NCI-H2171 (cell line): ENCODE results near the gene EXOC3L2.
"Not testable (repeated sequence)": the region's sequence is repeated elsewhere in the genome, so short reads cannot be mapped to it uniquely, and the experiment has no call there.

Source experiments
- DNase-seq: peaks from one replicate; lab custom pipeline; 2025; lab: John Stamatoyannopoulos, UW

EXOC3L2 gene

GRCh38 chr19:45245334-45245787 lies at the start of gene EXOC3L2:
EXOC3L2 (minus strand) TSS chr19:45245407; CDS start chr19:45239045, 6,362 bp downstream.
- DNase-seq = no peak

GRCh38 chr19:45294291-45295029 lies 49.3 kb upstream of the EXOC3L2 start:
- no peak for DNase-seq

GRCh38 chr19:45293682-45294081 lies 48.5 kb upstream of the EXOC3L2 start:
- DNase-seq = no peak

- DNase-seq = no peak
Observed at GRCh38 chr19:45291834-45292233, 46.6 kb upstream of the EXOC3L2 start.

- DNase-seq = no peak
Observed at GRCh38 chr19:45290381-45290931, 45.2 kb upstream of the EXOC3L2 start.

GRCh38 chr19:45283443-45284033 lies 38.3 kb upstream of the EXOC3L2 start:
- no peak for DNase-seq

- no peak for DNase-seq
Observed at GRCh38 chr19:45280471-45280961, 35.3 kb upstream of the EXOC3L2 start.

GRCh38 chr19:45279587-45280192 lies 34.5 kb upstream of the EXOC3L2 start:
- DNase-seq = no peak

GRCh38 chr19:45278087-45278486 lies 32.9 kb upstream of the EXOC3L2 start:
- no peak for DNase-seq

GRCh38 chr19:45276284-45276687 lies 31.1 kb upstream of the EXOC3L2 start:
- peak; percentile 96 for DNase-seq

GRCh38 chr19:45275370-45275971 lies 30.3 kb upstream of the EXOC3L2 start:
- peak; percentile 92 for DNase-seq

- no peak for DNase-seq
Observed at GRCh38 chr19:45273521-45273855, 28.3 kb upstream of the EXOC3L2 start.

GRCh38 chr19:45271735-45272108 lies 26.5 kb upstream of the EXOC3L2 start:
- no peak for DNase-seq

GRCh38 chr19:45271098-45271734 lies 26.0 kb upstream of the EXOC3L2 start:
- no peak for DNase-seq

- not testable (repeated sequence) for DNase-seq
Observed at GRCh38 chr19:45269939-45270338, 24.7 kb upstream of the EXOC3L2 start.

- DNase-seq = no peak
Observed at GRCh38 chr19:45267296-45267695, 22.1 kb upstream of the EXOC3L2 start.

- DNase-seq = no peak
Observed at GRCh38 chr19:45265375-45265774, 20.2 kb upstream of the EXOC3L2 start.

- DNase-seq = no peak
Observed at GRCh38 chr19:45264781-45265317, 19.6 kb upstream of the EXOC3L2 start.

- no peak for DNase-seq
Observed at GRCh38 chr19:45263013-45263412, 17.8 kb upstream of the EXOC3L2 start.

- no peak for DNase-seq
Observed at GRCh38 chr19:45262570-45262969, 17.4 kb upstream of the EXOC3L2 start.

- DNase-seq = no peak
Observed at GRCh38 chr19:45258862-45259261, 13.7 kb upstream of the EXOC3L2 start.

GRCh38 chr19:45256836-45257235 lies 11.6 kb upstream of the EXOC3L2 start:
- DNase-seq = no peak
